Measurements from ENCODE around the gene PLEKHD1.

The PLEKHD1 gene

GRCh38 chr14:69479696-69480095 lies 4.8 kb upstream of the PLEKHD1 start:
- CTCF ChIA-PET, result interaction anchor here (1.4 kb wide), 1 partner anchor 230 kb away, joined by 3 read pairs; no protein-coding TSS in a partner anchor
- POLR2A ChIA-PET, result no interaction called here
- DNase-seq (ENCODE audit: extremely low spot score), result no peak
- TF ChIP-seq, protein P1, sequence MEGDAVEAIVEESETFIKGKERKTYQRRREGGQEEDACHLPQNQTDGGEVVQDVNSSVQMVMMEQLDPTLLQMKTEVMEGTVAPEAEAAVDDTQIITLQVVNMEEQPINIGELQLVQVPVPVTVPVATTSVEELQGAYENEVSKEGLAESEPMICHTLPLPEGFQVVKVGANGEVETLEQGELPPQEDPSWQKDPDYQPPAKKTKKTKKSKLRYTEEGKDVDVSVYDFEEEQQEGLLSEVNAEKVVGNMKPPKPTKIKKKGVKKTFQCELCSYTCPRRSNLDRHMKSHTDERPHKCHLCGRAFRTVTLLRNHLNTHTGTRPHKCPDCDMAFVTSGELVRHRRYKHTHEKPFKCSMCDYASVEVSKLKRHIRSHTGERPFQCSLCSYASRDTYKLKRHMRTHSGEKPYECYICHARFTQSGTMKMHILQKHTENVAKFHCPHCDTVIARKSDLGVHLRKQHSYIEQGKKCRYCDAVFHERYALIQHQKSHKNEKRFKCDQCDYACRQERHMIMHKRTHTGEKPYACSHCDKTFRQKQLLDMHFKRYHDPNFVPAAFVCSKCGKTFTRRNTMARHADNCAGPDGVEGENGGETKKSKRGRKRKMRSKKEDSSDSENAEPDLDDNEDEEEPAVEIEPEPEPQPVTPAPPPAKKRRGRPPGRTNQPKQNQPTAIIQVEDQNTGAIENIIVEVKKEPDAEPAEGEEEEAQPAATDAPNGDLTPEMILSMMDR (IDR thresholded peaks at IDR 0.05; ENCODE audit: control extremely low read depth, extremely low read depth, low read depth, missing control alignments), result no peak

DNA sequence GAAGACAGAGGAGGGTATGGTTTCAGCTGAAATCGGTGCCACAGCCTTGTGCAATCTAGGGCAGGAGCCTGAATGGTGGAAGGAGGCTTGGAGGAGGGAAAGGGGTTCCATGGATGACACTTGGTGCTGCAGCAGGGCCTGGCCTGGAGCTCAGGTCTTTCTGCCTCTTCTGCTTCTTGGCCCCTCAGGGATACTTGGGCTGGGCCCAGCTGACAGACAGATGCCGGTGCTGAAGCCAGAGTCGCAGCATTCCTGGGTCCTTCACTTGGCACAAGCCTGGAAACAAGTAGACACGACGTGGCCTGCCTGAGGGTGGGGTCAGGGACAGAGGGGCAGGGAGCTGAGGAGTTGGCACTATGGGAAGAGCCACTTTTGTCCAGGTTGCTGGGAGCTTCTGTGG lies 4.4 kb upstream of the PLEKHD1 start:
- CTCF ChIA-PET, result interaction anchor here (1.4 to 1.6 kb wide), 3 partner anchors 14 to 230 kb away, joined by 3 to 4 read pairs (median 3); no protein-coding TSS in a partner anchor
- DNase-seq (ENCODE audit: extremely low spot score), result no peak

DNA sequence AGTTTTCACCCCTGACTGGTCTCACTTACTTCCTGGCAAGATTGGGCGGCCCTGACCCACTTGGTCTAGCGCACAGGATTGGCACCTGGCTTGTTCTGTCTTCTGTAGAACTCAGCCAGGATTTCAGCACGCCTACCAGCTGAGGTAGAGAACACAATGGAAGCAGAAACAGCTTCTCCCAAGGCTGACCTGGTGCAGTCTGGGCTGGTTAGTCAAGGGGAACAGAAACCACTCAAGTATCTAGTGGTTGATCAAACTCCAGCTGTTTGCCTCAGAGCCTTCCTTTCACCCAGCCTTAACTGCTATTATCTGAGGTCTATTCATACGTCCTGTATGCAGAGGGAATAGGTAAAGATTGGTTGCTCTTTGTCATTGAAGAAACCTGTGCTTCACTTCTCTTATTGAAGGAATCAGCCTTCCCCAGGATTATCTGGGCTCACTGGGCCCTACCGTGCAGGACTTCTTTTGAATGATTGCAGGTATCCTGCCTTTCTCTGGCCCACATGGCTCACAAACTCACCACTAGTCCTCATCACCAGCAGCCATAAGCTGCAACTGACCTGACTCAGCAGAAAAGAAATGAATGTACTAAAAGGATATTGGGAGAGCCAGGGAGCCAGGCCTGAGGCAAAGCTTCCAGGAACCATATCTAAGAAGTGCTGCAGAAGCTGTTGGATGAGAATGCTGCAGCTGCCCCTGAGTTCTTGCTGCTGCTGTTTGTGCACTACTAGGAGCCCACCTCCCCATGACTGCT lies 2.5 kb upstream of the PLEKHD1 start:
- TF ChIP-seq, protein P1 (IDR thresholded peaks at IDR 0.05; ENCODE audit: control extremely low read depth, extremely low read depth, low read depth, missing control alignments), result no peak
- ChIA-PET CTCF (interaction anchor here (0.7 to 1.5 kb wide), 5 partner anchors 11 to 378 kb away, joined by 3 to 13 read pairs (median 3); no protein-coding TSS in a partner anchor), POLR2A (no interaction called here)
- peak; percentile 76 for DNase-seq (ENCODE audit: extremely low spot score)

More for the DNA sequence above, 4.4 kb upstream of the PLEKHD1 start:
- POLR2A ChIA-PET, result no interaction called here
- TF ChIP-seq, protein P1 (IDR thresholded peaks at IDR 0.05; ENCODE audit: control extremely low read depth, extremely low read depth, low read depth, missing control alignments), result no peak

- POLR2A ChIA-PET, result no interaction called here
- CTCF ChIA-PET, result interaction anchor here (1.1 kb wide), 1 partner anchor 9 kb away, joined by 3 read pairs; no protein-coding TSS in a partner anchor
- TF ChIP-seq, protein P1 (IDR thresholded peaks at IDR 0.05; ENCODE audit: control extremely low read depth, extremely low read depth, low read depth, missing control alignments), result no peak
- DNase-seq (ENCODE audit: extremely low spot score), result no peak
Measured at GRCh38 chr14:69483765-69484443, 624 bp upstream of the PLEKHD1 start.

DNA sequence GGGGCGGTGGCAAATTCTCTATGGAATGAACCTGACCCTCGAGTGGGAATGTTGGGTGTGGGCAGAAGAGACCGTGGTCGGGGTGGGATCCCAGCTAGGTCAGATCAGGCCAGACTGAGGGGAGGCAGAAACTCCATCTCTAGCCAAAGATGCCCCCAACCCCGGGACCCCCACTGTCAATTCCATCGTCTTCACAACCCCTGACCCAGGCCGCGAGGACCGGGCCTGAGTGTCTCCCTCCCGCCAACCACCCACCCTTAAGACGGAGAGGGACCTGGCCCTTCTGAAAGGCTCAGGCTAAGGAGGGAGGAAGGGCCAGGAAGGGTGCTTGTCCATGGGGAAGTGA lies 760 bp downstream of the PLEKHD1 start:
- ChIA-PET POLR2A (no interaction called here), CTCF (interaction anchor here (1.0 to 4.1 kb wide), 3 partner anchors 10 to 51 kb away, joined by 3 to 17 read pairs (median 15); no protein-coding TSS in a partner anchor)
- DNase-seq (ENCODE audit: extremely low spot score), result no peak
- TF ChIP-seq, protein P1 (IDR thresholded peaks at IDR 0.05; ENCODE audit: control extremely low read depth, extremely low read depth, low read depth, missing control alignments), result no peak

GRCh38 chr14:69485701-69486100 lies 1.2 kb downstream of the PLEKHD1 start:
- ChIA-PET POLR2A (no interaction called here), CTCF (interaction anchor here (1.0 to 4.1 kb wide), 5 partner anchors 11 to 243 kb away, joined by 3 to 17 read pairs (median 9); no protein-coding TSS in a partner anchor)
- DNase-seq (ENCODE audit: extremely low spot score), result no peak
- TF ChIP-seq, protein P1 (IDR thresholded peaks at IDR 0.05; ENCODE audit: control extremely low read depth, extremely low read depth, low read depth, missing control alignments), result no peak

Measured in GM10248 (cell line).